Omental fat pad (tissue), 4 donors: ENCODE measurements around the gene CTIF. TPM values are rescaled to one million over a fixed set of nuclear protein-coding genes. Genes with fewer than 3 reads are reported as not detected.
A peak's percentile ranks its signal among the peaks of the same experiment; 100 is the strongest.

Experiments used
- ATAC-seq: fragments of 150-250 bp; one replicate; pipeline ENCODE4 v1.9.1; 2016; ENCODE audit warnings: mild to moderate bottlenecking, moderate library complexity; ENCODE audit not compliant: low FRiP score
- DNase-seq: peaks from one replicate; pipeline ENCODE4 v3.0.0-alpha.2; 2019; ENCODE audit warnings: low spot score
- CTCF ChIP-seq, 3 donors: fragments of 450-650 bp; IDR thresholded peaks; one replicate each; pipeline ENCODE4 v1.5.1; 2016 to 2017; ENCODE audit warnings: antibody characterized with exemption in 3 of 3, mild to moderate bottlenecking in 3 of 3, moderate library complexity in 2 of 3
- total RNA-seq, 4 donors: library from RNA; depleted of rRNA; stranded (reverse); fragments of >200 nt; gene quantifications; one replicate each; pipeline ENCODE4 v1.1.0, GENCODE V29; 2016

CTIF gene
- total RNA-seq, 4 donors from 2014 or later = 57.5 to 94.0 (median 72.4) TPM

- TF ChIP-seq CTCF (IDR thresholded peaks at IDR 0.05) = no peak
- DNase-seq (no peak), ATAC-seq (no peak)
These were observed 5.3 kb upstream of the CTIF start for GRCh38 chr18:48533340-48534070.

GRCh38 chr18:48534364-48534763, 4.5 kb upstream of the CTIF start:
- ATAC-seq = no peak
- no peak for TF ChIP-seq CTCF (IDR thresholded peaks at IDR 0.05)

GRCh38 chr18:48535956-48536355, 2.9 kb upstream of the CTIF start:
- no peak for TF ChIP-seq CTCF (IDR thresholded peaks at IDR 0.05)
- no peak for ATAC-seq
- no peak for DNase-seq

More at GRCh38 chr18:48534364-48534763, 4.5 kb upstream of the CTIF start:
- no peak for DNase-seq

- TF ChIP-seq CTCF (IDR thresholded peaks at IDR 0.05) = no peak
- ATAC-seq (no peak), DNase-seq (no peak)
These were observed 2.3 kb upstream of the CTIF start for GRCh38 chr18:48536516-48536915.

- DNase-seq = peak; percentile 30
- no peak for TF ChIP-seq CTCF (IDR thresholded peaks at IDR 0.05)
- ATAC-seq = peak; percentile 22
These were observed 797 bp downstream of the CTIF start for GRCh38 chr18:48539406-48540250.

GRCh38 chr18:48540251-48541025, 1.6 kb downstream of the CTIF start:
- DNase-seq = peak; percentile 37
- ATAC-seq = peak; percentile 51
- TF ChIP-seq CTCF (IDR thresholded peaks at IDR 0.05) = no peak
